Activated naive CD8-positive, alpha-beta T cell treated with anti-CD3 and anti-CD28 coated beads for 36 hours (primary cell): ENCODE data around the gene GMPS. TPM values are rescaled to one million over a fixed set of nuclear protein-coding genes. Genes with fewer than 3 reads are reported as not detected.
"Not testable (repeated sequence)": the region's sequence is repeated elsewhere in the genome, so short reads cannot be mapped to it uniquely, and the experiment has no call there.

Source experiments
- DNase-seq: peaks from one replicate; pipeline ENCODE4 v3.0.0; 2021
- H3K27ac Mint-ChIP-seq: one replicate; pipeline ENCODE4 v1.8.0; 2022; ENCODE audit warnings: mild to moderate bottlenecking, moderate library complexity, mixed read lengths
- H3K27me3 Mint-ChIP-seq: one replicate; pipeline ENCODE4 v1.8.0; 2022; ENCODE audit warnings: mild to moderate bottlenecking, mixed read lengths
- H3K36me3 Mint-ChIP-seq: one replicate; pipeline ENCODE4 v1.8.0; 2021; ENCODE audit warnings: mild to moderate bottlenecking, mixed read lengths
- H3K4me1 Mint-ChIP-seq: one replicate; pipeline ENCODE4 v1.8.0; 2021; ENCODE audit warnings: mixed read lengths
- H3K4me3 Mint-ChIP-seq: one replicate; pipeline ENCODE4 v1.8.0; 2022; ENCODE audit warnings: mild to moderate bottlenecking, moderate library complexity, mixed read lengths
- H3K9me3 Mint-ChIP-seq: one replicate; pipeline ENCODE4 v1.8.0; 2022; ENCODE audit warnings: mixed read lengths
- total RNA-seq, 2 experiments: library from RNA; stranded (reverse); gene quantifications; one replicate each; pipeline ENCODE4 v1.2.3, GENCODE V29; 2021

Gene GMPS
- total RNA-seq, 2 experiments from 2014 or later, result 157 TPM

DNA sequence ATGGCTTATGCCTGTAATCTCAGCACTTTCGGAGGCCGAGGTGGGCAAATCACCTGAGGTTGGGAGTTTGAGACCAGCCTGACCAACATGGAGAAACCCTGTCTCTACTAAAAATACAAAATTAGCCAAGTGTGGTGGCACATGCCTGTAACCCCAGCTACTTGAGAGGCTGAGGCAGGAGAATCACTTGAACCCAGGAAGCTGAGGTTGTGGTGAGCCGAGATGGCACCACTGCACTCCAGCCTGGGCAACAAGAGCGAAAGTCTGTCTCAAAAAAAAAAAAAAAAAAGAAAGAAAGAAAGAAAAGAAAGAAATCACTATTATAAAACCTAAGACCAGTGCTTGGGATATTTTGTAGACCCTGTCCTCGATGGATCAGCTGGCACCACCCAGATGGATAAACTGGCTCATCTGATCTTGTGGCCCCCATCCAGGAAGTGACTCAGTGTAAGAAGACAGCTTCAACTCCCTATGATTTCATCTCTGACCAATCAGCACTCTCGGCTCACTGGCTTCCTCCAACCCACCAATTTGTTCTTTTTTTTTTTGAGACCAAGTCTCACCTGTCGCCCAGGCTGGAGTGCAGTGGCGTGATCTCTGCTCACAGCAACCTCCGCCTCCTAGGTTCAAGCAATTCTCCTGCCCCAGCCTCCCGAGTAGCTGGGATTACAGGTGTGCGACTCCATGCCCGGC is 8.0 kb upstream of the GMPS start:
- H3K9me3 Mint-ChIP-seq, H3K27me3 Mint-ChIP-seq: not testable (repeated sequence)
- peak overlapping the region; percentile 43 for H3K4me3 Mint-ChIP-seq

GRCh38 chr3:155863072-155863784 is 7.2 kb upstream of the GMPS start:
- Mint-ChIP-seq H3K4me1 (peaks cover 24% of the 10 kb centered on the region), H3K27ac (peak overlapping the region; percentile 79), H3K4me3 (peak overlapping the region; percentile 43), H3K27me3 (no peaks in the 10 kb centered on the region), H3K36me3 (peaks cover 3% of the 10 kb centered on the region), H3K9me3 (no peaks in the 10 kb centered on the region)
- no peak for DNase-seq

More for the DNA sequence above, 8.0 kb upstream of the GMPS start:
- not testable (repeated sequence) for H3K36me3 Mint-ChIP-seq
- H3K27ac Mint-ChIP-seq, result peak overlapping the region; percentile 79
- peak; percentile 64 for DNase-seq
- peaks cover 27% of the 10 kb centered on the region for H3K4me1 Mint-ChIP-seq

GRCh38 chr3:155869691-155870090 is 759 bp upstream of the GMPS start:
- H3K4me1 Mint-ChIP-seq, result peaks cover 22% of the 10 kb centered on the region
- H3K27ac Mint-ChIP-seq, result peak overlapping the region; percentile 91
- no peaks in the 10 kb centered on the region for H3K27me3 Mint-ChIP-seq
- no peak for DNase-seq
- peaks cover 10% of the 10 kb centered on the region for H3K36me3 Mint-ChIP-seq
- H3K9me3 Mint-ChIP-seq, result no peaks in the 10 kb centered on the region
- H3K4me3 Mint-ChIP-seq, result peak overlapping the region; percentile 86

GRCh38 chr3:155870945-155871745 is 695 bp downstream of the GMPS start:
- Mint-ChIP-seq H3K27me3 (no peaks in the 10 kb centered on the region), H3K4me3 (peak overlapping the region; percentile 94), H3K27ac (peak overlapping the region; percentile 85), H3K36me3 (peaks cover 10% of the 10 kb centered on the region), H3K9me3 (no peaks in the 10 kb centered on the region), H3K4me1 (peaks cover 29% of the 10 kb centered on the region)
- DNase-seq, result peak; percentile 62

- Mint-ChIP-seq H3K4me1 (peaks cover 31% of the 10 kb centered on the region), H3K9me3 (no peaks in the 10 kb centered on the region), H3K4me3 (peak overlapping the region; percentile 94), H3K36me3 (peaks cover 10% of the 10 kb centered on the region), H3K27ac (peak overlapping the region; percentile 85), H3K27me3 (no peaks in the 10 kb centered on the region)
- no peak for DNase-seq
These were observed 1.3 kb downstream of the GMPS start for GRCh38 chr3:155871746-155872158.

GRCh38 chr3:155872904-155873646 is 2.6 kb downstream of the GMPS start:
- H3K27me3 Mint-ChIP-seq, result no peaks in the 10 kb centered on the region
- no peak overlapping the region for H3K27ac Mint-ChIP-seq
- H3K9me3 Mint-ChIP-seq, result no peaks in the 10 kb centered on the region
- H3K4me3 Mint-ChIP-seq, result peak overlapping the region; percentile 94
- no peak for DNase-seq
- peaks cover 42% of the 10 kb centered on the region for H3K4me1 Mint-ChIP-seq
- H3K36me3 Mint-ChIP-seq, result peaks cover 18% of the 10 kb centered on the region

GRCh38 chr3:155876037-155876436 is 5.6 kb downstream of the GMPS start:
- Mint-ChIP-seq H3K4me1 (peaks cover 48% of the 10 kb centered on the region), H3K27ac (no peak overlapping the region), H3K9me3 (no peaks in the 10 kb centered on the region), H3K27me3 (no peaks in the 10 kb centered on the region), H3K36me3 (peaks cover 26% of the 10 kb centered on the region), H3K4me3 (no peak overlapping the region)
- no peak for DNase-seq

- no peak for DNase-seq
- H3K4me3 Mint-ChIP-seq, result no peak overlapping the region
- H3K9me3 Mint-ChIP-seq, result no peaks in the 10 kb centered on the region
- no peak overlapping the region for H3K27ac Mint-ChIP-seq
- peaks cover 26% of the 10 kb centered on the region for H3K36me3 Mint-ChIP-seq
- H3K4me1 Mint-ChIP-seq, result peaks cover 49% of the 10 kb centered on the region
- no peaks in the 10 kb centered on the region for H3K27me3 Mint-ChIP-seq
These were observed 6.1 kb downstream of the GMPS start for GRCh38 chr3:155876503-155876902.

GRCh38 chr3:155880286-155880685 is 9.8 kb downstream of the GMPS start:
- DNase-seq, result no peak
- Mint-ChIP-seq H3K9me3 (no peaks in the 10 kb centered on the region), H3K36me3 (peaks cover 19% of the 10 kb centered on the region), H3K4me3 (no peak overlapping the region), H3K4me1 (peaks cover 44% of the 10 kb centered on the region), H3K27ac (no peak overlapping the region), H3K27me3 (no peaks in the 10 kb centered on the region)

DNA sequence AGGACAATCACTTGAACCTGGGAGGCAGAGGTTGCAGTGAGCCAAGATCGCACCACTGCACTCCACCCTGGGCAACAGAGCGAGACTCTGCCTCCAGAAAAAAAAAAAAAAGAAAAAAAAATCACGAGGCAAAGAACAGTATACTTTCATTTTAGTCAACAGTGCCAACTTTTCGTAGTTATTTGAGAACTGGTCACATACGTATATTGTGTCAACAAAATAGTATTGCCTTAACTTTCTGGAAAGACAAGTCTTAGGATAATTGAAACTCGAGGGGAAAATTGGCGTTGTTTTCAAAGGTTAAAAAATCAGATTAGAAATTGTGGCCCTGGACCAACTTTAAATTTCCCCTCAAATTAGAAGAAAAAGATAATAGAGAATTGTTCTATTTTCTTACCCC is 13.8 kb downstream of the GMPS start:
- peaks cover 44% of the 10 kb centered on the region for H3K4me1 Mint-ChIP-seq
- no peak overlapping the region for H3K27ac Mint-ChIP-seq
- H3K36me3 Mint-ChIP-seq, result peaks cover 7% of the 10 kb centered on the region
- no peak for DNase-seq
- H3K27me3 Mint-ChIP-seq, result no peaks in the 10 kb centered on the region
- no peaks in the 10 kb centered on the region for H3K9me3 Mint-ChIP-seq
- H3K4me3 Mint-ChIP-seq, result no peak overlapping the region

- Mint-ChIP-seq H3K9me3 (no peaks in the 10 kb centered on the region), H3K4me3 (no peak overlapping the region), H3K4me1 (peaks cover 46% of the 10 kb centered on the region), H3K36me3 (peaks cover 4% of the 10 kb centered on the region), H3K27ac (no peak overlapping the region), H3K27me3 (no peaks in the 10 kb centered on the region)
- DNase-seq, result no peak
These were observed 14.8 kb downstream of the GMPS start for GRCh38 chr3:155885292-155885691.

GRCh38 chr3:155886348-155886747 is 15.9 kb downstream of the GMPS start:
- not testable (repeated sequence) for H3K27me3 Mint-ChIP-seq, H3K9me3 Mint-ChIP-seq, H3K27ac Mint-ChIP-seq, H3K4me3 Mint-ChIP-seq, H3K36me3 Mint-ChIP-seq, DNase-seq
- peaks cover 47% of the 10 kb centered on the region for H3K4me1 Mint-ChIP-seq

DNA sequence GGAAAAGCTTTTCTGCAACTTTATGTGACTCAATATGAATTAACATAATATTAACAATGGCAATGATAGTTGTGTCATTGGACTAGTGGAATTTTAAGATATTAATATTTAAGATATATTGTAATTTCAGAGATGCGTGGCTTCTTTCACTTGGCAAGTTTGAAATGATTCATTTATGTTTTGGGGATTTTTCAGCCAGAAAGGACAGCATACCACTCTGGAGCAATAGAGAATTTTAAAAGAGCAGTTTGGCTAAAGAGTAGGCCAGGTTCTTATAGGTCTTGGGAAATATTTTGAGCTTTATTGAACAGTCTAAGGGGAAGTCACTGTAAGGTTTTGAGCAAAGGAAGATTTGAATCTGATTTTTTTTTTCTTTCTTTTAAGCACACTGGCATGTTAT is 16.5 kb downstream of the GMPS start:
- H3K9me3 Mint-ChIP-seq, result no peaks in the 10 kb centered on the region
- H3K4me3 Mint-ChIP-seq, result no peak overlapping the region
- no peak for DNase-seq
- H3K4me1 Mint-ChIP-seq, result peaks cover 45% of the 10 kb centered on the region
- peaks cover 4% of the 10 kb centered on the region for H3K36me3 Mint-ChIP-seq
- no peak overlapping the region for H3K27ac Mint-ChIP-seq
- no peaks in the 10 kb centered on the region for H3K27me3 Mint-ChIP-seq

DNA sequence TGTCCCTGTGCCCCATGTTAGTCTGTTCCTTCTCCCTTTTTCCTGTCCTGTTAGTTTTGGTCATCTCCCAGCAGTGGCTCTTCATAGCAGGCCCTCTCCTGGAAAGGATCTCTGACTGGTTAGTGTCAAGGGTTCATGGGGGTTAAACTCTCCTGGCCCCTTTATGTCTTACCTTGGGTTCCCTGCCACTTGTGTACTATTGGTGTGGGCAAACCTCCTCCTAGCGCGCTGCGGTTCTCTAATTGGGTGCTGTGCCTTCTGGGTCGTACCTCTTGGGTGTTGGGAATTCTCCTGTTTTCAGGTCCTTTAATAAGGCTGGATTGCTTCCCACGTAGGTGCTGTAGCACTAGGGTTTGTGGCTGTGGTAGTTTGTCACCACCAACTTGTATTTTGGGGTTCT is 18.8 kb downstream of the GMPS start:
- H3K27ac Mint-ChIP-seq, result no peak overlapping the region
- H3K27me3 Mint-ChIP-seq, result no peaks in the 10 kb centered on the region
- no peaks in the 10 kb centered on the region for H3K9me3 Mint-ChIP-seq
- no peak for DNase-seq
- H3K4me1 Mint-ChIP-seq, result peaks cover 40% of the 10 kb centered on the region
- no peak overlapping the region for H3K4me3 Mint-ChIP-seq
- H3K36me3 Mint-ChIP-seq, result peaks cover 13% of the 10 kb centered on the region

- H3K4me1 Mint-ChIP-seq, result peaks cover 39% of the 10 kb centered on the region
- no peaks in the 10 kb centered on the region for H3K27me3 Mint-ChIP-seq
- H3K4me3 Mint-ChIP-seq, result no peak overlapping the region
- peaks cover 18% of the 10 kb centered on the region for H3K36me3 Mint-ChIP-seq
- no peaks in the 10 kb centered on the region for H3K9me3 Mint-ChIP-seq
- peak overlapping the region; percentile 38 for H3K27ac Mint-ChIP-seq
- DNase-seq, result no peak
These were observed 19.5 kb downstream of the GMPS start for GRCh38 chr3:155889952-155890351.
